ENCODE results near the gene BMP4. TPM values are rescaled to one million over a fixed set of nuclear protein-coding genes. Genes with fewer than 3 reads are reported as not detected.

Gene BMP4
- total RNA-seq (10 to 100 TPM; 14.0 to 39.3 TPM), polyA plus RNA-seq (ENCODE audit: insufficient read length in 6 of 6) (10 to 100 TPM; 68.8 to 98.4 (median 84.1) TPM)
- long read RNA-seq, donor 1, transcript BMP4-201 (4 exons, 1,917 nt) = minor isoform, 17 of 54 reads
- long read RNA-seq, donor 1, transcript BMP4-205 (3 exons, 1,705 nt) = major isoform, 18 of 54 reads
- long read RNA-seq, donor 1, partial matches to known transcripts = 11 of 54 reads
- long read RNA-seq, donor 1, other reads (novel, unspliced or antisense) = 0 of 54 reads
- long read RNA-seq, donor 2, transcript BMP4-206 (4 exons, 1,708 nt) = minor isoform, 7 of 26 reads
- long read RNA-seq, donor 2, transcript BMP4-201 (4 exons, 1,917 nt) = major isoform, 11 of 26 reads
- long read RNA-seq, donor 2, transcript BMP4-205 (3 exons, 1,705 nt) = minor isoform, 6 of 26 reads
- long read RNA-seq, donor 2, partial matches to known transcripts = 0 of 26 reads
- long read RNA-seq, donor 2, other reads (novel, unspliced or antisense) = 0 of 26 reads
- long read RNA-seq, donor 3, transcript BMP4-206 (4 exons, 1,708 nt) = minor isoform, 8 of 23 reads
- long read RNA-seq, donor 3, transcript BMP4-201 (4 exons, 1,917 nt) = major isoform, 12 of 23 reads
- long read RNA-seq, donor 3, partial matches to known transcripts = 0 of 23 reads
- long read RNA-seq, donor 3, other reads (novel, unspliced or antisense) = 0 of 23 reads
- long read RNA-seq, donor 4, transcript BMP4-201 (4 exons, 1,917 nt) = minor isoform, 7 of 33 reads
- long read RNA-seq, donor 4, transcript BMP4-205 (3 exons, 1,705 nt) = major isoform, 12 of 33 reads
- long read RNA-seq, donor 4, partial matches to known transcripts = 4 of 33 reads
- long read RNA-seq, donor 4, other reads (novel, unspliced or antisense) = 6 of 33 reads
- long read RNA-seq, donor 5, transcript BMP4-206 (4 exons, 1,708 nt) = minor isoform, 5 of 24 reads
- long read RNA-seq, donor 5, transcript BMP4-205 (3 exons, 1,705 nt) = minor isoform, 6 of 24 reads
- long read RNA-seq, donor 5, transcript BMP4-201 (4 exons, 1,917 nt) = major isoform, 11 of 24 reads
- long read RNA-seq, donor 5, partial matches to known transcripts = 0 of 24 reads
- long read RNA-seq, donor 5, other reads (novel, unspliced or antisense) = 0 of 24 reads
- long read RNA-seq, donor 6, transcript BMP4-201 (4 exons, 1,917 nt) = major isoform, 6 of 15 reads
- long read RNA-seq, donor 6, partial matches to known transcripts = 0 of 15 reads
- long read RNA-seq, donor 6, other reads (novel, unspliced or antisense) = 0 of 15 reads
- long read RNA-seq, donor 7, transcript BMP4-206 (4 exons, 1,708 nt) = minor isoform, 7 of 19 reads
- long read RNA-seq, donor 7, transcript BMP4-201 (4 exons, 1,917 nt) = major isoform, 8 of 19 reads
- long read RNA-seq, donor 7, partial matches to known transcripts = 0 of 19 reads
- long read RNA-seq, donor 7, other reads (novel, unspliced or antisense) = 0 of 19 reads
- long read RNA-seq, donor 8, transcript BMP4-201 (4 exons, 1,917 nt) = major isoform, 8 of 15 reads
- long read RNA-seq, donor 8, partial matches to known transcripts = 0 of 15 reads
- long read RNA-seq, donor 8, other reads (novel, unspliced or antisense) = 0 of 15 reads
- long read RNA-seq, donor 9 = 0 reads
- long read RNA-seq, donor 10, partial matches to known transcripts = 0 of 10 reads
- long read RNA-seq, donor 10, other reads (novel, unspliced or antisense) = 5 of 10 reads
- long read RNA-seq, donor 11 = 0 reads
- long read RNA-seq, donor 12, transcript BMP4-206 (4 exons, 1,708 nt) = minor isoform, 8 of 30 reads
- long read RNA-seq, donor 12, transcript BMP4-205 (3 exons, 1,705 nt) = minor isoform, 7 of 30 reads
- long read RNA-seq, donor 12, transcript BMP4-201 (4 exons, 1,917 nt) = major isoform, 13 of 30 reads
- long read RNA-seq, donor 12, partial matches to known transcripts = 0 of 30 reads
- long read RNA-seq, donor 12, other reads (novel, unspliced or antisense) = 0 of 30 reads

DNA sequence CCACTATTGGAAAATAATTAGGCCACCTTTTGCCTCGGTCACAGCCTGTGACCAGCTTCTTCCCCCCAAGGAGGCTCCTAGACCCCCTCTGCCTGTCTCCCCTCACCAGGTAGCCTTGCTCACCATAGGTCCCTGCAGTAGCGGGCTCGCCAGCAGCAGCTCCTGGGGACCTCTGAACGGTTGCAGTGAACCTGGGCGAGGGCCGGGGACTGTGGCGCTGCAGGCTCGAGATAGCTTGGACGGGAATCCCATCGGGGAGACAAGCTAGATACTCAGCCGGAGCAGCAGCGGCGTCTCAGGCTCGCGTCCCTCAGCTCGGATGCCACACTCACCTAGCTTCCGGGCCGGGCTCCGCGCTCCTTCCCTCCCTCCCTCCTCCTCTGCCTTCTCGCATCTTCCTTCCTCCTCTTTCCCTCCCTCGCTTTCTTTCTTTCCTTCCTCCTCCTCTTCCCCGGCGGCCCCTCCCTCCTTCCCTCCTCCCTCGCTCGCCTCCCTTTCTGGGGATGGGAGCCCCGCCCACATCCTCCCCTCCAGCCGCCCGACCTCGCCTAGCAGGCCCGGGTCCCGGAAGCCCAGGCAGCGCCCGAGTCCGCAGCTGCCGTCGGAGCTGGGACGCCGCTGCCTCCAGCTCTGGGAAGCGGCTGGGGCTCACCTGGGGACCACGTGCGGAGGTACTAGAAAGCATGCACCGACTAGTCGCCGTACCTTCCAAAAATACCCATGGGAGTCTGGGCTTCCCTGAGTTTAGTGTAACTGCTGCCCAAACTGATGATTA, at the start of gene BMP4:
Gene BMP4 (minus strand): TSS at position 399 of the 775 bp plus-strand sequence. CDS start 4,603 bp downstream, outside the sequence.
- TF ChIP-seq, protein P1, sequence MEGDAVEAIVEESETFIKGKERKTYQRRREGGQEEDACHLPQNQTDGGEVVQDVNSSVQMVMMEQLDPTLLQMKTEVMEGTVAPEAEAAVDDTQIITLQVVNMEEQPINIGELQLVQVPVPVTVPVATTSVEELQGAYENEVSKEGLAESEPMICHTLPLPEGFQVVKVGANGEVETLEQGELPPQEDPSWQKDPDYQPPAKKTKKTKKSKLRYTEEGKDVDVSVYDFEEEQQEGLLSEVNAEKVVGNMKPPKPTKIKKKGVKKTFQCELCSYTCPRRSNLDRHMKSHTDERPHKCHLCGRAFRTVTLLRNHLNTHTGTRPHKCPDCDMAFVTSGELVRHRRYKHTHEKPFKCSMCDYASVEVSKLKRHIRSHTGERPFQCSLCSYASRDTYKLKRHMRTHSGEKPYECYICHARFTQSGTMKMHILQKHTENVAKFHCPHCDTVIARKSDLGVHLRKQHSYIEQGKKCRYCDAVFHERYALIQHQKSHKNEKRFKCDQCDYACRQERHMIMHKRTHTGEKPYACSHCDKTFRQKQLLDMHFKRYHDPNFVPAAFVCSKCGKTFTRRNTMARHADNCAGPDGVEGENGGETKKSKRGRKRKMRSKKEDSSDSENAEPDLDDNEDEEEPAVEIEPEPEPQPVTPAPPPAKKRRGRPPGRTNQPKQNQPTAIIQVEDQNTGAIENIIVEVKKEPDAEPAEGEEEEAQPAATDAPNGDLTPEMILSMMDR (IDR thresholded peaks at IDR 0.05) = no peak
- peaks cover 0 to 31% of the 10 kb centered on the region in 2 donors for H3K4me1 ChIP-seq
- intact Hi-C loops (cut with DNase I) = no loop called here
- H3K27ac ChIP-seq = peak within 1 kb of the TSS; percentile 7 to 91
- DNase-seq (peak; percentile 88 to 94 (median 89)), ATAC-seq (peak; percentile 73)
- peaks cover 7 to 82% of the 10 kb centered on the region in 2 donors for H3K27me3 ChIP-seq
- H3K9me3 ChIP-seq = no peaks in the 10 kb centered on the region
- no peaks in the 10 kb centered on the region for H3K36me3 ChIP-seq
- H3K4me3 ChIP-seq = peak within 1 kb of the TSS; percentile 52 to 61

GRCh38 chr14:54003064-54003463, 46.4 kb upstream of the BMP4 start:
- intact Hi-C loops (cut with DNase I) = no loop called here
- Histone ChIP-seq H3K4me1 (no peaks in the 10 kb centered on the region), H3K27ac (no peak overlapping the region), H3K36me3 (no peaks in the 10 kb centered on the region), H3K27me3 (no peaks in the 10 kb centered on the region), H3K4me3 (no peak overlapping the region), H3K9me3 (no peaks in the 10 kb centered on the region)
- DNase-seq (no peak), ATAC-seq (no peak)
- TF ChIP-seq, protein P1 (IDR thresholded peaks at IDR 0.05) = no peak

- Histone ChIP-seq H3K4me3 (no peak overlapping the region), H3K27me3 (no peaks in the 10 kb centered on the region), H3K27ac (no peak overlapping the region), H3K4me1 (no peaks in the 10 kb centered on the region), H3K9me3 (no peaks in the 10 kb centered on the region), H3K36me3 (no peaks in the 10 kb centered on the region)
- intact Hi-C loops (cut with DNase I) = no loop called here
- DNase-seq (no peak), ATAC-seq (no peak)
- TF ChIP-seq, protein P1 (IDR thresholded peaks at IDR 0.05) = no peak
These were observed 46.0 kb upstream of the BMP4 start for GRCh38 chr14:54002653-54003052.

Data from left lung (tissue), 14 donors.